ENCODE results near the gene VDR. TPM values are rescaled to one million over a fixed set of nuclear protein-coding genes. Genes with fewer than 3 reads are reported as not detected.

The VDR gene
- total RNA-seq, 1 donor = 8.2 TPM

DNA sequence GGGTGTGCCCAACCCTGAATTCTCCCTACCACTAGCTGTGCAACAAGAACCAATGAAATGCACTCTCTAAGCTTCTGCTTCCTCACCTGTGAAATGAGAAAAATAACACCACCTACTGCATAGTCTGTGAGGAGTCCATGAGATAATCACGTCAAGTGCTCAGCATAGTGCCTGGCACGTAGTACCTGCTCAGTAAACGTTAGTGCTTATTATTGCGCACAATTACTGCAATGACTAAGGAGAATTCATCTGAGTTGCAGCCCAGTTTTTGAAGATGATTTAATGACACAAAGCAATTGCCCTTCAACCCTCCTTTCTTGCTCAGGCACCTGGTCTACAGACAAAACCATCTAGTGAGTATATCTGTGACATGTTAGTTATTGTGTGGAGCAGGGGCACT is 8.8 kb downstream of the VDR start:
- no peak for DNase-seq (ENCODE audit: low read depth)
- TF ChIP-seq, protein P1, sequence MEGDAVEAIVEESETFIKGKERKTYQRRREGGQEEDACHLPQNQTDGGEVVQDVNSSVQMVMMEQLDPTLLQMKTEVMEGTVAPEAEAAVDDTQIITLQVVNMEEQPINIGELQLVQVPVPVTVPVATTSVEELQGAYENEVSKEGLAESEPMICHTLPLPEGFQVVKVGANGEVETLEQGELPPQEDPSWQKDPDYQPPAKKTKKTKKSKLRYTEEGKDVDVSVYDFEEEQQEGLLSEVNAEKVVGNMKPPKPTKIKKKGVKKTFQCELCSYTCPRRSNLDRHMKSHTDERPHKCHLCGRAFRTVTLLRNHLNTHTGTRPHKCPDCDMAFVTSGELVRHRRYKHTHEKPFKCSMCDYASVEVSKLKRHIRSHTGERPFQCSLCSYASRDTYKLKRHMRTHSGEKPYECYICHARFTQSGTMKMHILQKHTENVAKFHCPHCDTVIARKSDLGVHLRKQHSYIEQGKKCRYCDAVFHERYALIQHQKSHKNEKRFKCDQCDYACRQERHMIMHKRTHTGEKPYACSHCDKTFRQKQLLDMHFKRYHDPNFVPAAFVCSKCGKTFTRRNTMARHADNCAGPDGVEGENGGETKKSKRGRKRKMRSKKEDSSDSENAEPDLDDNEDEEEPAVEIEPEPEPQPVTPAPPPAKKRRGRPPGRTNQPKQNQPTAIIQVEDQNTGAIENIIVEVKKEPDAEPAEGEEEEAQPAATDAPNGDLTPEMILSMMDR (IDR thresholded peaks at IDR 0.05; ENCODE audit: insufficient read depth, low read depth, low read length) = no peak

DNA sequence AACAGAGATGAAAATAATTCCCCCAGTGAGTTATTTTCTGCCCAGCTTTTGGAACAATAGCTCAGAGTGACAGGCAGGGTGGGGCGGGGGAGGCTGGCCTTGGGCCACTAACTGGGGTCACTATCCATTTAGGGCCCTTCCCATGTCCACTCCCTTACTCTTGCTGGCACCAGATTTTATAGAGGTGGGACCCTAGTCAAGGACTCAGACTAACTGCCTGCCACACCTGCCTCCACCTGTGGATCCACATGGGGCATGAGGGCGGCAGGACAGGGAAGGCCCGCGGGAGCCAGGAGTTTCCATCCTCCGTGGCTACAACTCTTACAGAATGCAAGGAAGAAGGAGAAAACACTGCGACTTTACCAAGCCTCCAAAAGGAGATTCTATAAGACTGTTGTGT is 10.1 kb downstream of the VDR start:
- TF ChIP-seq, protein P1 (IDR thresholded peaks at IDR 0.05; ENCODE audit: insufficient read depth, low read depth, low read length) = no peak
- no peak overlapping the region for H3K4me3 ChIP-seq (ENCODE audit: low read depth, low read length)
- DNase-seq (ENCODE audit: low read depth) = no peak

More for the DNA sequence above, 8.8 kb downstream of the VDR start:
- no peak overlapping the region for H3K4me3 ChIP-seq (ENCODE audit: low read depth, low read length)

DNA sequence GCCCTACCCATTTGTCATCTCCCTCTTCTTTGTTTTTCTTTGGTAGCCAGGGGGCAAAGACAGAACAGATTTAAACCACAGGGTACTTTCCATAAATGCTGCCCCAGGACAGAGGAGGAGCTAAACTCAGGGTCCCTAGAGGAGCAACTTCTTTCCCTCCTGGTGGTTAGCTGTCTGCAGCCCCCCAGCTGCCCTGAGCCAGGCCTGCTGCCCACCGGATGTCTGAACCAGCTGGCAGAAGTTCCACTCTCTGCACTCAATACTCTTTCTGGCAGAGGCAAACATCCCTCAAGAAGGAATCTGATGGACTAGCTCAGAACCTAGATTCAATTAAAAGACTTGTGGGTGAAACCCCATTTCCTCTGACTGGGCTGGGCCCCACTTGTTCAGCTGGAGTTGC is 10.7 kb downstream of the VDR start:
- no peak for DNase-seq (ENCODE audit: low read depth)
- TF ChIP-seq, protein P1 (IDR thresholded peaks at IDR 0.05; ENCODE audit: insufficient read depth, low read depth, low read length) = no peak
- no peak overlapping the region for H3K4me3 ChIP-seq (ENCODE audit: low read depth, low read length)

DNA sequence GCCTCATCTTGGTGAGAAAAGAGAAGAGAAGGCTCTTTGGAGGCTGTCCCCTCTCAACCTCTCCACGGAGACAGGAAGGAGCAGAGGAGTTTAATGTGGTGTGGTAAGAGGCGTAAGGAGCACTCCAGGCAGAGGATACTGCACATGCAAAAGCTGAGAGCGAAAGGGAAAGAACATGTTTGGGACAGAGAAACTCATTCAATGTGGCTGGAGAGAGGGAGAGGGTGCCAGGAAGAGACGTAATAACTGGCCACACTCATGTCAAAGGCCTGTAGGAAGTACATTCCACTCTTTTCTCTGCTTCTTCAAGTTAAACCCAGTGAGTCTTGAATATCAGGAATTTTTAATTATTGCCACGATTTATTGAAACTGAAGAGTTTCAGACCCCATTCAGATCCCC is 12.0 kb downstream of the VDR start:
- no peak overlapping the region for H3K4me3 ChIP-seq (ENCODE audit: low read depth, low read length)
- no peak for DNase-seq (ENCODE audit: low read depth)
- TF ChIP-seq, protein P1 (IDR thresholded peaks at IDR 0.05; ENCODE audit: insufficient read depth, low read depth, low read length) = no peak

DNA sequence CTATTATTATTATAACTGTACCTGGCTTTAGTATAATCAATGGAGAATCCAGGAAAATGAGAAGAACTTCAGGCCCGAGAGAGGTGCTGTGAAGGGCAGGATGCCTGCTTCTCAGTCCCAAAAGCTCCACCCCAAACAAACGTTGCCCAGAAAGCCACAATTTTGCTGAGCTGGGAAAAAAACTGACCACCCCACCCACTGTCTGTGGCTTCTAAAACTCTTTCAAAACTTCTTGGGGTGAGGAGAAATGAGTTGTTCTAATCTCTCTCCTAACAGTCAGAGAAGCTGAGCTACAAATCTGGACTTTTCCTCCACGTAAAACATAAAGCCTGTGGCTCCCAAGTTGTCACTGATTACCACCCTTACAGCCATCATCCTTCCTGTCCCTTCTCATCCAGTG is 13.4 kb downstream of the VDR start:
- peak; percentile 67 for DNase-seq (ENCODE audit: low read depth)
- TF ChIP-seq, protein P1 (IDR thresholded peaks at IDR 0.05; ENCODE audit: insufficient read depth, low read depth, low read length) = no peak

DNA sequence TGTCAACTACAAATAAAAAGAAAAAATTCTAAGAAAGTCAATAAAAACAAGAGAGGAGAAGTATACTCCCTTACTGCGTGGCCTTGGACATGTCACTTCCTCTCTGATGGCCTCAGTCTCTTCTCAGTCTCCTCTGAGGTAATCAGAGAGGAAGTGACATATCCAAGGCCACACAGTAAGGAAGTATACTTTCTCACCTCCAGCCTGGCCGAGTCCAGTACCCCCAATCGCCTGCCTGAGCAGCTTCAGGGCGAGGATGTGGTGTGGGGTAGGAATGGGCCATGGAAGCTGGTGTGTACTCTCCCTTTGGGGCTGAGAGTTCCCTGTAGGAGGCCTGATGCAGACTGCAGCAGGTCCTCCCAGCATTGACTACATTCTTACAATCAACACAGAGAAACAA is 15.8 kb downstream of the VDR start:
- no peak overlapping the region for H3K4me3 ChIP-seq (ENCODE audit: low read depth, low read length)
- no peak for DNase-seq (ENCODE audit: low read depth)
- TF ChIP-seq, protein P1 (IDR thresholded peaks at IDR 0.05; ENCODE audit: insufficient read depth, low read depth, low read length) = no peak

More for the DNA sequence above, 13.4 kb downstream of the VDR start:
- H3K4me3 ChIP-seq (ENCODE audit: low read depth, low read length) = no peak overlapping the region

DNA sequence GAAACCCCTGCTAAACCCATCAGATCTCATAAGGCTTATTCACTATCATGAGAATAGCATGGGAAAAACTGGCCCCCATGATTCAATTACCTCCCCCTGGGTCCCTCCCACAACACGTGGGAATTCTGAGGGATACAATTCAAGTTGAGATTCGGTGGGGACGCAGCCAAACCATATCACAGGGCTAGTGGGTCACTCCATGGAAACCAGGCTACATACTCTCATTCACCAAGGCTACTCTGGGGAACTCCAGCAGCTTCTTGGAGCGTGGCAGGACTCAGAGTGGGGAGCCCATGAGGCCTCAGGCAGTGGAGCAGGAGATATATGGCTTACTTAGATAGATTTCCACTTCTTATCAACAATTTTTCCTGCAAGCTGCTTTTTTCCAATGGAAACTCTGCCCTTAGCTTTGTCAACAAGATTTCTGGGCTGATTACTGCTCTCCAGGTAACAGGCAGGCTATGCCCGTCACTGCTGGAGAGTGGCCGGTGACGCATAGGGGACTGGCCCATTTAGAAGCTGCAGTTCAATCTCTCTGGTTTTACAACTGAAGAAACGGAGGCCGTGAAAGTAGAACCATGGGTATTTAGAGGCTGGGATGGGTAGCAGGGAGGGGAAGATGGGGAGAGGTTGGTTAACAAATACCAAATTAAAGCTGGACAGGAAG is 16.5 kb downstream of the VDR start:
- H3K4me3 ChIP-seq (ENCODE audit: low read depth, low read length) = no peak overlapping the region
- DNase-seq (ENCODE audit: low read depth) = no peak
- TF ChIP-seq, protein P1 (IDR thresholded peaks at IDR 0.05; ENCODE audit: insufficient read depth, low read depth, low read length) = no peak

Measured in fibroblast of villous mesenchyme (primary cell).